Measurements from ENCODE around the gene AOPEP. TPM values are rescaled to one million over a fixed set of nuclear protein-coding genes. Genes with fewer than 3 reads are reported as not detected.

AOPEP gene
- total and polyA plus RNA-seq, 2 of the 13 experiments (the other 11 are each of a cell fraction or from before 2014, with no cell fraction given): 22.2 to 41.6 TPM

- TF ChIP-seq MXD1 (CRISPR knock-in tag; IDR thresholded peaks at IDR 0.05): no peak
- no peak for TF ChIP-seq TERF1 (CRISPR knock-in tag; IDR thresholded peaks at IDR 0.05)
- no peak for TF ChIP-seq ZNF674 (CRISPR knock-in tag; IDR thresholded peaks at IDR 0.05; ENCODE audit: low read depth)
- TF ChIP-seq ZNF205 (CRISPR knock-in tag; IDR thresholded peaks at IDR 0.05): peak; percentile 32; the same call in 1 of the 2 replicates
- peak in 1 of 2 experiments; percentile 9; a peak in 1 of 4 replicates for TF ChIP-seq NR2F1 (CRISPR knock-in tag; IDR thresholded peaks at IDR 0.05)
- peak; percentile 69; the same call in 1 of the 2 replicates for TF ChIP-seq POGZ (CRISPR knock-in tag; IDR thresholded peaks at IDR 0.05)
- no peak for TF ChIP-seq SRY (CRISPR knock-in tag; IDR thresholded peaks at IDR 0.05)
- TF ChIP-seq ZNF460 (CRISPR knock-in tag; IDR thresholded peaks at IDR 0.05; ENCODE audit: borderline replicate concordance): no peak
- peak; percentile 38; the same call in 1 of the 2 replicates for TF ChIP-seq ZNF629 (CRISPR knock-in tag; conservative IDR thresholded peaks at IDR 0.05)
- peak; percentile 21; the same call in 1 of the 2 replicates for TF ChIP-seq SP5 (CRISPR knock-in tag; IDR thresholded peaks at IDR 0.05; ENCODE audit: borderline replicate concordance, low read depth)
- TF ChIP-seq STAT5B (CRISPR knock-in tag; IDR thresholded peaks at IDR 0.05): no peak
- TF ChIP-seq LCORL (IDR thresholded peaks at IDR 0.05): no peak
- peak; percentile 57; the same call in 1 of the 2 replicates for TF ChIP-seq LCORL (CRISPR knock-in tag; IDR thresholded peaks at IDR 0.05)
- TF ChIP-seq SP4 (CRISPR knock-in tag; IDR thresholded peaks at IDR 0.05): no peak
- no peak; the same call in 1 of the 2 replicates for TF ChIP-seq KDM2A (CRISPR knock-in tag; IDR thresholded peaks at IDR 0.05; ENCODE audit: borderline replicate concordance, low read depth)
- TF ChIP-seq ARID5B (CRISPR knock-in tag; IDR thresholded peaks at IDR 0.05): peak; percentile 81
- peak; percentile 68 for TF ChIP-seq ZNF317 (CRISPR knock-in tag; IDR thresholded peaks at IDR 0.05)
- 0 out of 2 replicates have a peak, but pooled peaks have one; percentile 61 for TF ChIP-seq DNMT3B (CRISPR knock-in tag; conservative IDR thresholded peaks at IDR 0.05)
- TF ChIP-seq FOXO1 (CRISPR knock-in tag; IDR thresholded peaks at IDR 0.05): peak; percentile 40; the same call in 1 of the 2 replicates
- peak; percentile 22; the same call in 1 of the 2 replicates for TF ChIP-seq KMT2A (CRISPR knock-in tag; IDR thresholded peaks at IDR 0.05)
- TF ChIP-seq GLMP (CRISPR knock-in tag; IDR thresholded peaks at IDR 0.05; ENCODE audit: borderline replicate concordance): no peak
- TF ChIP-seq ZNF879 (CRISPR knock-in tag; IDR thresholded peaks at IDR 0.05): no peak
These were observed 296.9 kb downstream of the AOPEP start (continued) for GRCh38 chr9:95023217-95024003.
